HG03575 (cell line): Measurements from ENCODE around the gene FTCDNL1.

Experiments
- ATAC-seq: cut with Tn5 transposase; IDR thresholded peaks from one replicate; pipeline ENCODE4 v1.9.1; 2021; ENCODE audit not compliant: unreplicated experiment, insufficient number of reproducible peaks, low FRiP score; ENCODE audit errors: extremely low read depth

The FTCDNL1 gene

GRCh38 chr2:199798831-199799580 is 52.0 kb downstream of the FTCDNL1 start:
- ATAC-seq, result no peak

DNA sequence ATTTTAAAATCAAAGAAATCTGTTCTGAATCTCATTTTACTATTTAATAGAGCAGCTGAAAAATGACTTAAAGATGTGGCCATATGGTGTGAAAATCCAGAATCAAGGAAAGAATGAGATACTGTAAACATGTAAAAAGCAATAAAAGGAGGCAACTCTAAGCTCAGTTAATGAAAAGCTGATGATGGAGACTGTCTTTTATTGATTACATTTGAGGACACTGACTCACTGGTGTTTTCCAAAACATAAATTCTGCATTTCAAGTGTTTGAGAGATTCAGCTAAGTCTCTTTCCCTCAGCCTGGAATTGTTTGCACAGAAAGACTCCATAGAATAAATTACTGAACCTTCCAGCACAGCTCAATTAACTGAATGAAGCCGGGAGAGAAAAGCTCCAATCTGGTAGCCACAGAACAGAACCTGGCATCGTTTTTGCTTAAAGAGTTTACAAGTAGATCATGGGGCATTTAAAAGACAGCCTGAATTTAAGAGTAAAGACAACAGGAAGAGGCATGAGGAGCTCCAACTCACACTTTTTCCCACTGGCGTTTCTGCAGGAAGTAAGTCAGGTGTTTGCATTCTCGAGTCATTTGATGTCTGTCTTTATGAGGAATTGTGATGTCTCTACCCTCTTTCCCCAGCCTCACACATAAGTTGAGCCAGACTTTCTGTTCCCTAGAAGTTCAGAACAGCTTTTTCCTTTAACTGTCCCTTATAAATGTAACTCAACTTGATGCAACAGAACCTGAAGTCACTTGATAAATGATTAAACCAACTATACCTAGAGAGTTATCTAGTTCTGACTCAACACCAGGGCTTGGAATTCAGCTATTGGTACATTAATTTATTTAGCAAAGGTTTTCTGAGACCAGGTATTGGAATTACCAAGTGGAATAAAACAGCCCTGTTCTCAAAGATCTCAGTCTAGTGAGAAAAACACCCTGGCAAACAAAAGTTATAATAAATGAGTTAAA is 53.3 kb downstream of the FTCDNL1 start:
- no peak for ATAC-seq

GRCh38 chr2:199792381-199792780 is 58.6 kb downstream of the FTCDNL1 start:
- ATAC-seq, result no peak

DNA sequence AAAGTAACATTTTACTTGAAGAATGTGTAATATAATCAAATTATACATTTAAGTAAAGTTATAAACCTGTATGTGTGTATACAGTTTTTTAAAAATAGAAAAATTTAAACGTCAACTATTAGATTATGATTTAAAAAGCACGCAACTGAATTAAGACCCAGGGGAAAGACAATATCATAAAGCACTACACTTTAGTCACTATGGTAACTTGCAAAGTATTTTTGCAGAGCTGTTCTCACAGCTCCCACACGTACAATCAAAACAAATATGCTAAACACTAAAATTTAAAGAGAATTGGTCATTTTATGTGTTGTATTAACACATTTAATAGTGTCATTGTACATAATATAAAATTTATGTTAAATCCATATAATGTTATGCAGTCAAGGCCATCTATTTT is 59.7 kb downstream of the FTCDNL1 start:
- no peak for ATAC-seq

GRCh38 chr2:199784512-199784911 is 66.5 kb downstream of the FTCDNL1 start:
- ATAC-seq, result no peak

DNA sequence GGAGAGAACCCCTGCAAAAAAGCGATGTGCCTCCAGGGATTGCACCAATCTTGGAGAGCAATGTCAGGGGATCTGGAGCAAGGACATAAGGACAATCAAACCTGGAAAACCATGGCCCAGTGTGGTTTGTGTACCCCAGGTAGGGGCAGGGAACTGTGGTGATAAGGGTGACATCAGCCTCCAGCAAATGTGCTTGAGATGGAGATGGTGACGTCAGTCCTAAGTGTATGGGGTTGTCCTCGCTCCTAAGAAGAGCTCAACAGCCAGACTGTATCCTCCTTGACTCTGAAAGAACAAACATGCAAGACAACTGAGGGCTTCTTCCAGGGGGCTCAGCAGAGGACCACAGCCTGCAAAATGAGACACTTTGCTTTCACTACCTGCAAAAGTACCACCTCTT is 71.4 kb downstream of the FTCDNL1 start:
- no peak for ATAC-seq

DNA sequence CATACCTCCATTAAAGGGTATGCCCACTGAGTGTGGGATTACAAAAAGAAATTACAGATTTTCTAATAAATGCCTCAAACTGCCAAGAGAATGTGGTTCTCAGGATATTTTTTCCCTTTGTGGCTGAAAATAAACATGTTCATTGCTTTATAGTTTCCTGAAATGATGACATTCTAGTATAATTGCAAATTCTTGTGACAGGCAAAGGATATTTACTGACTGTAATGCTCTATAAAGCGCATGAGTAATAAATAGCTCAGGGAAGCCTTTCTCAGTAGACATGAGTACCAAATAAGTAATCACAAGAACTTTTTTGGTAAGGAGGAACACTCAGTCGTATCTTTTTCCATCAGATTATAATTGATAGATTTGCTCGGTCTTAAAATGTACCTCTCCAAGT is 72.3 kb downstream of the FTCDNL1 start:
- no peak for ATAC-seq

DNA sequence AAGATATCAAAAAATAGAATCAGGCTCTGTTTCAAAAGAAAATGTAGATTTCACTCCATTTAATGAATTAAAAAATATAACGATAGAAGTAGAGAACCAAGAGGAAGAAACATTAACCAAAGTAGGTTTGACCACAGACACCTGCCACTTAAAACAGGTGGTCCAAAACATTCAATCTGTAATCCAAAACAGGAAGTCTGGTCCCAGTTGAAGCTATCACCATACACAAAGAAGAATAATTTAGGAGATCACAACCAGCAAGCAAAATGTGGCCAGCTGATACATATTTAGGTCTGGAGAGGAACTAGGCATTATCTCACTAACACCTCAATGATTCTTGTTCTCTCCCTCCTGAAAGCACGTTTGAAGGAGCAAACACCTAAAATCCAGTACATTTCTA is 73.1 kb downstream of the FTCDNL1 start:
- ATAC-seq, result no peak

DNA sequence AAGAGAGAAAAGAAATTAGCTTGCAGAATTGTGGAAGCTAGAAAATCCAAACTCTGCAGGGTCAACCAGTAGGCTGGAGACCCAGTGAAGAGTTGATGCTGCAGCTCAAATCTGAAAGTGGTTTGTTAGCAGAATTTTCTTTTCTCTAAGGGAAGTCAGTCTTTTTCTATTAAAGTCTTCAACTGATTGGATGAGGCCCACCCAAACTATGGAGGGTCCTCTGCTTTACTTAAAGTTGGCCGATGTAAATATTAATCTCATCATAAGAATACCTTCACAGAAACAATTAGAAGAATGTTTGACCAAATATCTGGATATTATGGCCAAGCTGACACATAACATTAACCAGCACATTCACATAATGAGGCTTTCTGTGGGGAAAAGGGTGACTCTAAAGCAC is 73.7 kb downstream of the FTCDNL1 start:
- ATAC-seq, result no peak

GRCh38 chr2:199775267-199775666 is 75.7 kb downstream of the FTCDNL1 start:
- no peak for ATAC-seq

GRCh38 chr2:199772035-199772976 is 78.7 kb downstream of the FTCDNL1 start:
- ATAC-seq, result no peak

- no peak for ATAC-seq
These were observed 80.3 kb downstream of the FTCDNL1 start for GRCh38 chr2:199770716-199771115.

- no peak for ATAC-seq
These were observed 85.3 kb downstream of the FTCDNL1 start for GRCh38 chr2:199765646-199766045.

- ATAC-seq, result no peak
These were observed 86.7 kb downstream of the FTCDNL1 start for GRCh38 chr2:199764273-199764800.

- no peak for ATAC-seq
These were observed 88.0 kb downstream of the FTCDNL1 start for GRCh38 chr2:199762963-199763362.

DNA sequence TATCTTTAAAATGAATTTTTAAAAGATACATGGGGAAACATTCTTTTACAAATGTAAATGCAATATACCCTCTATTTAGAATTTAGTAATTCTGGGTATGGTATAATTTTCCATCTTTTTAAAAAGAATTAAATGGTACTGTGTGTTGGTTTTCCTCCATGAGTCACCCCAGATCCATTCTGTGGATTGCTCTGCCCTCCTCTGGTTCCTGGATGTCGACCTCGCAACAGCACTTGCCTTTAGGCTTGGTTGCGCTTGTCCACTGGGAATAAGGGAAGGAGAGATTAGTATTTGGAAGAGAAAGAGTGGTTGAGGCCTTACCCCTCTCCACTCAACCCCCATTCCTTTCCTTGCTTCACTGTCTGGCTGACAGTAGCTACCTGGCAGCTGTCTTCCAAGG is 90.4 kb downstream of the FTCDNL1 start:
- ATAC-seq, result no peak

DNA sequence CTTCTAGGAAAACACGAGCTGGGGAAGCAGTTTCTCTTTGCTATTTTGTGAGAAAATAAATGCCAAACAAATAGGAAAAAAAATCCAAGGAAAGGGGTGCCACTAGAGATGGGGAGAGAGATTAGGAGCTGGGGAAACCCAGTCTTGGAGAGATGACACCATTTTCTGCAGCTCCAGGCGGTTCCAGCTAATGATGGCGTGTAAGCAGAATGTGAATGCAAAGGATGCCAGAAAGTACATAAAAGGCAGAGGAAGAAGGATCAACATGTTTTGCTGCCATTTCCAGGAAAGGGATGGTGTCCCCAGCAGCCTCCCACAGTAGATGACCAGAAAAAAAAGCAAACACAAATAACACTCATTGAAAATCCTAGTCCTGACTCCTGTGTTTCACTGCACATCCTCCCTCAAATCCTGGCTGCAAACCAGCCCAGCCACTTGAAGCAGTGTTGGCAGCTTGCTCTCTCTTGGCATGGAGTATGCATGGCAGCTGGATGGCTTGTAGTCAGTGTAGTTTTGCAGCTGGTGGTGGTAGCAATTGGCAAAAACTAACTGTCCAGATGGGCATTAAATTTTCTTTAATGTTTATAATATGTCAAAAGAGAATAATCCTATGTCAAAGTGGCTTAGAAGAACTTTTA is 93.6 kb downstream of the FTCDNL1 start:
- ATAC-seq, result no peak

DNA sequence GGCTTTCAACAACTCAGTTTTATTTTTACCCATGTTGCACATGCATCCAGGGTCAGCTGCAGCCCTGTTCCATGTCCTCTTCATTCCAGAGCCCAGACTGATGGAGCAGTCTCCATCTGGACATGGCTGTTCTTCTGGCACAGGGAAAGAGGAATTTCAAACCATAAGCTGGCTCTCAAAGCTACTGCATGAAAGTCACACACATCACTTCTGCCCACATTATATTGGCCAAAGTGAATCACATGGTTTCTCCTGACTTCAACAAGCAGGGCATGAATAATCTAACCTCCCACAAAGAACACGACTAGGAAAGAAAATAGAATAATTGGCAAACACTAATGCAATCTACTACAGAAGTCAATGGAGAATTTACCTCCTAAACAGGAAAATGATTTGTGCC is 94.2 kb downstream of the FTCDNL1 start:
- no peak for ATAC-seq
